K562 (cell line): ENCODE measurements around the gene HIVEP3. TPM values are rescaled to one million over a fixed set of nuclear protein-coding genes. Genes with fewer than 3 reads are reported as not detected.

ENCODE experiments used
- ATF3 ChIP-seq, 2 experiments: fragments of 450-650 bp in 1 of 2; sonication (generic) in 1 of 2; formaldehyde crosslinking in 1 of 2; IDR thresholded peaks in 1 of 2; conservative IDR thresholded peaks in 1 of 2; 2 replicates each; pipeline versions ENCODE4 v1.6.1 to v1.8.1; 2016 to 2023; ENCODE audit warnings: mild to moderate bottlenecking in 2 of 2, moderate library complexity in 2 of 2, inconsistent platforms in 1 of 2, missing genetic modification reagents in 1 of 2
- C11orf30 ChIP-seq: fragments of 450-650 bp; IDR thresholded peaks from 2 replicates; pipeline ENCODE4 v1.6.1; 2016; ENCODE audit warnings: low read depth, mild to moderate bottlenecking
- CBFA2T3 ChIP-seq: fragments of 450-650 bp; IDR thresholded peaks from 2 replicates; pipeline ENCODE4 v1.6.1; 2017
- CREM ChIP-seq: IDR thresholded peaks from 2 replicates; pipeline ENCODE4 v1.6.1; 2014; ENCODE audit warnings: antibody characterized with exemption, low read depth
- E2F8 ChIP-seq: fragments of 450-650 bp; IDR thresholded peaks from 2 replicates; pipeline ENCODE4 v1.7.1; 2018; ENCODE audit warnings: mild to moderate bottlenecking, low read depth; ENCODE audit not compliant: partially characterized antibody
- HCFC1 ChIP-seq: IDR thresholded peaks from 2 replicates; pipeline ENCODE4 v1.6.1; 2012; ENCODE audit warnings: low read depth, low read length, improper control_type of control experiment
- HEY1 ChIP-seq: fragments of 250-450 bp; sonication (Bioruptor Pico); IDR thresholded peaks from 2 replicates; pipeline ENCODE4 v1.5.0; 2020; ENCODE audit warnings: mild to moderate bottlenecking, moderate library complexity, borderline replicate concordance
- MIER1 ChIP-seq: fragments of 450-650 bp; IDR thresholded peaks from 2 replicates; pipeline ENCODE4 v1.6.1; 2016; ENCODE audit warnings: antibody characterized with exemption, mild to moderate bottlenecking, low read depth
- NCOR1 ChIP-seq: fragments of 450-650 bp; IDR thresholded peaks from 2 replicates; pipeline ENCODE4 v1.6.1; 2016; ENCODE audit warnings: mild to moderate bottlenecking, moderate library complexity
- NEUROD1 ChIP-seq: fragments of 150-350 bp; IDR thresholded peaks from 2 replicates; pipeline ENCODE4 v1.6.1; 2014; ENCODE audit warnings: borderline replicate concordance, low read length, low read depth; ENCODE audit not compliant: partially characterized antibody
- NFIX ChIP-seq: fragments of 250-450 bp; sonication (Bioruptor Pico); IDR thresholded peaks from 2 replicates; pipeline ENCODE4 v1.4.0; 2020; ENCODE audit warnings: low read depth, mild to moderate bottlenecking, moderate library complexity
- POLR2H ChIP-seq: IDR thresholded peaks from 2 replicates; pipeline ENCODE4 v1.6.1; 2016; ENCODE audit warnings: missing genetic modification characterization, low read depth, mild to moderate bottlenecking, control low read depth, missing compliant biosample characterization, moderate library complexity
- RHOXF2B ChIP-seq: fragments of 250-450 bp; sonication (Bioruptor Pico); conservative IDR thresholded peaks from 2 replicates; pipeline ENCODE4 v1.5.1; 2021
- STAT5B ChIP-seq: fragments of 250-450 bp; sonication (Bioruptor Pico); IDR thresholded peaks from 2 replicates; pipeline ENCODE4 v1.8.0; 2021; ENCODE audit warnings: mild to moderate bottlenecking, inconsistent platforms
- SUPT5H ChIP-seq: fragments of 450-650 bp; IDR thresholded peaks from 2 replicates; pipeline ENCODE4 v1.6.1; 2016
- TAL1 ChIP-seq: fragments of 450-650 bp; IDR thresholded peaks from 2 replicates; pipeline ENCODE4 v1.6.1; 2016; ENCODE audit warnings: mild to moderate bottlenecking
- TRIM25 ChIP-seq: fragments of 450-650 bp; IDR thresholded peaks from 2 replicates; pipeline ENCODE4 v1.7.0; 2016; ENCODE audit warnings: borderline replicate concordance
- XRCC3 ChIP-seq: fragments of 450-650 bp; IDR thresholded peaks from 2 replicates; pipeline ENCODE4 v1.6.1; 2017; ENCODE audit warnings: mild to moderate bottlenecking, moderate library complexity
- ZNF134 ChIP-seq: fragments of 250-450 bp; sonication (Bioruptor Pico); conservative IDR thresholded peaks from 2 replicates; pipeline ENCODE4 v1.4.0; 2020
- ZNF184 ChIP-seq: sonication (generic); formaldehyde crosslinking; IDR thresholded peaks from 2 replicates; pipeline ENCODE4 v1.5.0; 2020; ENCODE audit warnings: missing genetic modification reagents
- ZNF311 ChIP-seq: fragments of 250-450 bp; sonication (Bioruptor Pico); IDR thresholded peaks from 2 replicates; pipeline ENCODE4 v1.4.0; 2020; ENCODE audit warnings: mild to moderate bottlenecking, moderate library complexity
- ZNF41 ChIP-seq: fragments of 250-450 bp; sonication (Bioruptor Pico); conservative IDR thresholded peaks from 2 replicates; pipeline ENCODE4 v1.4.0; 2020; ENCODE audit warnings: mild to moderate bottlenecking
- ZNF431 ChIP-seq: sonication (generic); formaldehyde crosslinking; IDR thresholded peaks from 2 replicates; pipeline ENCODE4 v1.8.0; 2022; ENCODE audit warnings: mild to moderate bottlenecking, missing genetic modification reagents
- ZNF511 ChIP-seq: sonication (generic); formaldehyde crosslinking; IDR thresholded peaks from 2 replicates; pipeline ENCODE4 v1.8.0; 2022; ENCODE audit warnings: mild to moderate bottlenecking, missing genetic modification reagents
- ZNF696 ChIP-seq: fragments of 250-450 bp; sonication (Bioruptor Pico); conservative IDR thresholded peaks from 2 replicates; pipeline ENCODE4 v1.4.0; 2020; ENCODE audit warnings: mild to moderate bottlenecking, moderate library complexity
- polyA plus RNA-seq, 8 experiments: library from polyadenylated mRNA; depleted of rRNA in 4 of 8; stranded (reverse) in 5 of 8; unstranded in 3 of 8; fragments of >200 nt; fragmentation: Nextera tagmentation in 2 of 8; fragmentation: Illumina TruSeq in 1 of 8; extraction: Ambion mirVana in 2 of 8; extraction: Trizol in 1 of 8; gene quantifications; 2 replicates each; pipeline versions ENCODE4 v1.2.1 to v1.2.3, GENCODE V29; 2011 to 2014; ENCODE audit warnings: inconsistent platforms in 1 of 8, missing spikeins in 1 of 8
- total RNA-seq, 7 experiments: library from RNA; depleted of rRNA in 6 of 7; stranded (reverse); fragments of >200 nt in 6 of 7; fragmentation: Illumina TruSeq in 2 of 7; extraction: Trizol in 2 of 7; gene quantifications; 2 replicates each; pipeline versions ENCODE4 v1.2.1 to v1.2.3, GENCODE V29; 2011 to 2021; ENCODE audit warnings: low replicate concordance in 1 of 7

The HIVEP3 gene
- total and polyA plus RNA-seq, 9 of the 15 experiments (the other 6 are each of a cell fraction or from before 2014, with no cell fraction given): 0.09 to 0.58 (median 0.34) TPM; not detected in 1

GRCh38 chr1:41493117-41493536 lies 425.6 kb downstream of the HIVEP3 start (continued):
- TF ChIP-seq STAT5B (CRISPR knock-in tag) (no peak), ATF3 (IDR thresholded peaks at IDR 0.05) (peak; percentile 95), ATF3 (CRISPR knock-in tag; conservative IDR thresholded peaks at IDR 0.05) (no peak), NFIX (CRISPR knock-in tag) (no peak), SUPT5H (no peak), ZNF431 (CRISPR knock-in tag) (no peak), HEY1 (CRISPR knock-in tag) (no peak), C11orf30 (peak; percentile 46), ZNF696 (no peak), ZNF511 (CRISPR knock-in tag) (no peak), ZNF184 (CRISPR knock-in tag) (no peak), CREM (peak; percentile 73), CBFA2T3 (no peak), ZNF311 (CRISPR knock-in tag) (no peak), TRIM25 (no peak), NCOR1 (no peak), E2F8 (no peak), POLR2H (tag) (no peak), RHOXF2B (CRISPR knock-in tag) (no peak), HCFC1 (no peak), ZNF134 (CRISPR knock-in tag) (0 out of 2 replicates have a peak, but pooled peaks have one; percentile 37), MIER1 (no peak), TAL1 (no peak), ZNF41 (CRISPR knock-in tag) (no peak), XRCC3 (no peak), NEUROD1 (peak; percentile 31)
